Mesodermal cell (in vitro differentiated cells): ENCODE results near the gene SLC6A18.

Experiments
- H3K27ac ChIP-seq: 2 replicates; pipeline ENCODE4 v1.7.0; 2013; ENCODE audit warnings: mild to moderate bottlenecking, low read depth, low read length, moderate library complexity; ENCODE audit not compliant: severe bottlenecking
- H3K36me3 ChIP-seq: 2 replicates; pipeline ENCODE4 v1.7.1; 2013; ENCODE audit warnings: mild to moderate bottlenecking, low read length, moderate library complexity; ENCODE audit not compliant: control insufficient read depth, insufficient read depth
- H3K4me1 ChIP-seq: one replicate; pipeline ENCODE4 v1.7.1; 2013; ENCODE audit warnings: mild to moderate bottlenecking, low read length; ENCODE audit not compliant: insufficient read depth, control insufficient read depth, poor library complexity, severe bottlenecking
- H3K4me3 ChIP-seq: 2 replicates; pipeline ENCODE4 v1.7.0; 2013; ENCODE audit warnings: low read length, control low read depth, mild to moderate bottlenecking; ENCODE audit not compliant: insufficient read depth, poor library complexity, severe bottlenecking; ENCODE audit errors: extremely low read depth
- H3K9me3 ChIP-seq: 2 replicates; pipeline ENCODE4 v1.7.1; 2013; ENCODE audit warnings: mild to moderate bottlenecking, low read length, moderate library complexity; ENCODE audit not compliant: control insufficient read depth
- WGBS, 2 experiments: methylation state at CpG; one replicate each; pipeline ENCODE4 v1.1.5; 2013; ENCODE audit warnings: missing lambda C conversion rate in 2 of 2; ENCODE audit not compliant: insufficient coverage in 2 of 2; 5-methylcytosine and 5-hydroxymethylcytosine counted together

The SLC6A18 gene

DNA sequence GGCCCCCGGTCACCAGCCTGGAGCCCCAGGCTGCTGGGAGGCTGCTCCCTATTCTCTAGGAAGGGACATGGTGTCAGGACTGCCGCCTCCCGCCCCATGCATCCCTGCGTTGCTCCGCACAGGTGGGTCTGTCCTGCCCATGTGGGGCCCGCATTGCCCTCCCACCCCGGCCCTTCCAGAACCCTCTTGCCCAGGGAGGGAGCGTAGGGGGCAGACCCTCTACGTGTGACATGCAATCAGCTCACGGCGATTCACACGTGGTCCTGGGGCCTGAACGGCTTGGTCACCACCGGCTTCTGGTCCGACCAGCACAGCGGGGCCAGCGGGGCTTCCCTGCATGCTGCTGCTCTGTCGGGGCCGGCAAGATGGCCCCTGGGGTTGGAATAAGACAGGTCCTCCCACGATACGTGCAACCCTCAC lies 14.3 kb upstream of the SLC6A18 start:
- no peak overlapping the region for H3K27ac ChIP-seq
- no peak overlapping the region for H3K4me3 ChIP-seq
- H3K4me1 ChIP-seq, result peaks cover 4% of the 10 kb centered on the region
- no peaks in the 10 kb centered on the region for H3K9me3 ChIP-seq
- WGBS, 2 experiments, result 83 to 89% methylated on average over 20 of the region's 21 CpGs
- no peaks in the 10 kb centered on the region for H3K36me3 ChIP-seq

DNA sequence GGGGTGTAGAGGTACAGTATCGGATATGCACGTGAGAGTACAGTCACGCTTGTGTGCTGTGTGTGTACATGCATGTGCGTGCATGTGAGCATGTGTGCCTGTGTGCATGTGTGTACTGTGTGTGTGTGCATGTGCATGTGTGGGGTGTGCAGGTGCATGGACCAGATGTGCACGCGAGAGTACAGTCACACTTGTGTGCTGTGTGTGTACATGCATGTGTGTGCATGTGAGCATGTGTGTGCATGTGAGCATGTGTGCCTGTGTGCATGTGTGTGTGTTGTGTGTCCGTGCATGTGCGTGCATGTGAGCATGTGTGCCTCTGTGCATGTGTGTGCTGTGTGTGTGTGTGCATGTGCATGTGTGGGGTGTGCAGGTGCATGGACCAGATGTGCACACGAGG lies 13.5 kb upstream of the SLC6A18 start:
- Histone ChIP-seq H3K36me3 (no peaks in the 10 kb centered on the region), H3K4me3 (no peak overlapping the region), H3K9me3 (no peaks in the 10 kb centered on the region), H3K27ac (no peak overlapping the region), H3K4me1 (peaks cover 4% of the 10 kb centered on the region)
- WGBS, 2 experiments, result 88 to 92% methylated on average over 7 to 9 of the region's 9 CpGs

DNA sequence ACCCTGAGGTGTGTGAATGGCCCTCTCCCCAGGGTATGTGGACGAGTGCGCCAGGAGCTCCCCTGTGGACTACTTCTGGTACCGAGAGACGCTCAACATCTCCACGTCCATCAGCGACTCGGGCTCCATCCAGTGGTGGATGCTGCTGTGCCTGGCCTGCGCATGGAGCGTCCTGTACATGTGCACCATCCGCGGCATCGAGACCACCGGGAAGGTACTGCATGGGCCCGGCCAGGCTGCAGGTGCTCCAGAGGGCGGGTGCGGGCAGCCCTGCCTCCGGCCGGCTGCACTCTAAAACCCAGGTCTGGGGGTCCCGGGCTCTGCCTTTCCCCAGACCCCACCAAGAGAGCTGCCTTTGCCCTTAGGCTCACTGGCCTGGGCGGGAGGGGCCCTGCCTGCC lies 12.9 kb upstream of the SLC6A18 start:
- 91 to 96% methylated on average over 16 to 20 of the region's 20 CpGs for WGBS, 2 experiments
- Histone ChIP-seq H3K36me3 (no peaks in the 10 kb centered on the region), H3K27ac (no peak overlapping the region), H3K4me3 (no peak overlapping the region), H3K9me3 (no peaks in the 10 kb centered on the region), H3K4me1 (peaks cover 3% of the 10 kb centered on the region)

DNA sequence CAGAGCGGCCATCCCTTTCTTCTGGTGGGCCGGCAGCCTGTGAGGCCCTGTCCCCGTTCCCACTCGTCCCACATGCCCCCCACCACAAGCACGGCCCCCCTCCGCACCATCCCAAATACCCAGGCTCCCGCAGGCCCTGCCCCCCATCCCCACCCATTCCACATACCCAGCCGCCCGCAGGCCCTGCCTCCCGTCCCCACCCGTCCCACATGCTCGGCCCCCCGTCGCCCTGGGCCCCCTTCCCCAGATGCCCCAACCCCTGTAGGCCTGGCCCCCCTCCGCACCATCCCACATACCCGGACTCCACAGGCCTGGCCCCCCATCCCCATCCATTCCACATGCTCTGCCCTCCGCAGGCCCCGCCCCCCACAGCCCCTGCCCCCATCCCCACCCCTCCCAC lies 12.3 kb upstream of the SLC6A18 start:
- no peak overlapping the region for H3K4me3 ChIP-seq
- no peaks in the 10 kb centered on the region for H3K36me3 ChIP-seq
- H3K4me1 ChIP-seq, result no peaks in the 10 kb centered on the region
- H3K27ac ChIP-seq, result no peak overlapping the region
- no peaks in the 10 kb centered on the region for H3K9me3 ChIP-seq
- WGBS, 2 experiments, result 97 to 100% methylated on average over 1 to 4 of the region's 18 CpGs

DNA sequence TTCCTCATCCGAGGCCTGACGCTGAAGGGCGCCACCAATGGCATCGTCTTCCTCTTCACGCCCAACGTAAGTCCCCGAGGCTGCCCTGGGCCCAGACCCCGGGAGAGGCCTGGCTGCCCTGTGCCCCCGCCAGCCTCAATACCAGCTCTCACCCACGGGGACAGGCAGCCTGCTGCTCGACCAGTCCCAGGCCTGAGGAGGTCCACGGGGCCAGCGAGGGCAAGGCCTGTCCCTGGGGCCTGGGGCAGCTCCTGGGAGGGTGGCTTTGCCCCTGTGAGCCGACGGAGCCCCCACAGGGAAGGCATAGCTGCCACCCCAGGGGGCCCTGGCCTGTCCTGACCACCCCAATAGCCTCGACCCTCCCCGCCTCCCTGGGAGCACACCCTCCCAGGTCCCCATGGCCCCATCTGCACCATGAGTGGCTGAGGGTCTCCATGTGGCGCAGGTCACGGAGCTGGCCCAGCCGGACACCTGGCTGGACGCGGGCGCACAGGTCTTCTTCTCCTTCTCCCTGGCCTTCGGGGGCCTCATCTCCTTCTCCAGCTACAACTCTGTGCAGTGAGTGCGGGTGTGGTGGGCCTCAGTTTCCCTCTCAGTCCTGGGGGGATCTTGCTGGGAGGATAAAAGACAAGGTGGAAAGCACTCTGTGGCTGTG lies 11.5 kb upstream of the SLC6A18 start:
- Histone ChIP-seq H3K4me1 (no peaks in the 10 kb centered on the region), H3K27ac (no peak overlapping the region), H3K9me3 (no peaks in the 10 kb centered on the region), H3K4me3 (no peak overlapping the region), H3K36me3 (no peaks in the 10 kb centered on the region)
- 88 to 89% methylated on average over 22 to 23 of the region's 25 CpGs for WGBS, 2 experiments

DNA sequence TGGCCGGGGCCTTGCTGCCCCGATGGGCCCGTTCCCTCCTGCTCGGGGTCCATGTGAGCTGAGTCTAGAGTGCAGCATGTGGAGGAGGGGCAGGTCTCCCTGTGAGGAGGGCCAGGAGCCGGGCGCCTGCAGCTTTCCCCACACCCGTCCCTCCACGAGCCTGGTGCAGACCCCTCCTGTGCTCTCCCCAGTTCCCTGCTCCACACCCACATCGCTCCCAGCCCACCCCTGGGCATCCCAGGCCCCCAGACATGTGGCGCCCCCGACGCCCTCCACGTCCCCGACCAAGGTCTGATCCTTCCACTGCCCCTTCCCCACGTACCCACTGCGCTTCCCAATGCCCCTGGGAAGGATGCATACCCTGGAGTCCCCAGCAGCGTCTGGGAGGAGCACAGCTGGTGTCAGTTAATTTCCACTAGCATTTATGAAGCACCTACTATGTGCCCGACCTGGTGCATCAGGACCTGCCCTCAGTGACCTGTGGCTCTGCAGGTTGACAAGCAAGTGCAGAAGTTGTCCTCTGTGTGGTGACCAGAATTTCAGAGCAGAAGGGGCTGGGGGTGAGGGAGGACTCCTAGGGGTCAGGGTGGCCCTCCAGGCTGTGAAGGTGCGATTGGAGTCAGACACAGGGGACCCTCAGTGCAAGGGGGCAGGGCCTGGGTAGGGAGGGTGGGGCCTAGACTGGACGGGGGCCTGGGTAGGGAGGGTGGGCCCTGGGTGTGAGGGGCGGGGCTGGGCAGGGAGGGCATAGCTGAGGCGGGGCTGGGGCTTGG lies 10.8 kb upstream of the SLC6A18 start:
- Histone ChIP-seq H3K9me3 (no peaks in the 10 kb centered on the region), H3K4me3 (no peak overlapping the region), H3K4me1 (no peaks in the 10 kb centered on the region), H3K36me3 (no peaks in the 10 kb centered on the region), H3K27ac (no peak overlapping the region)
- WGBS, 2 experiments, result 79 to 83% methylated on average over 9 to 22 of the region's 22 CpGs

DNA sequence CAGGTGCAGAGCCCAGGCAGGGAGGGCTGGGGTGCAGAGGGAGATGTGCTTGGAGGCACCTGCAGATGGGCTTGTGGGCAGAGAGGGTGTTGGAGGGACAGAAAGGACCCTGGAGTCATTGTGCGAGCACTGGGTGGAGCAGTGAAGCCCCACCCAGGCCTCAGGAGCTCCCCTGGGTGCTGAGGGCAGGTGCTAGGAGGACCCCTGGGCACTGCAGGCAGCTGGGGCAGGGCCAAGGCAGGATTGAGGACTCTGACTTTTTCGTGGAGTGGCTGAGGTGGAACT lies 10.3 kb upstream of the SLC6A18 start:
- H3K27ac ChIP-seq, result no peak overlapping the region
- H3K36me3 ChIP-seq, result no peaks in the 10 kb centered on the region
- no peaks in the 10 kb centered on the region for H3K4me1 ChIP-seq
- no peaks in the 10 kb centered on the region for H3K9me3 ChIP-seq
- no peak overlapping the region for H3K4me3 ChIP-seq
- WGBS, 2 experiments, result 92% methylated on average over 1 of the region's 2 CpGs; no CpG with 5 or more reads in 1 of the 2 experiments

DNA sequence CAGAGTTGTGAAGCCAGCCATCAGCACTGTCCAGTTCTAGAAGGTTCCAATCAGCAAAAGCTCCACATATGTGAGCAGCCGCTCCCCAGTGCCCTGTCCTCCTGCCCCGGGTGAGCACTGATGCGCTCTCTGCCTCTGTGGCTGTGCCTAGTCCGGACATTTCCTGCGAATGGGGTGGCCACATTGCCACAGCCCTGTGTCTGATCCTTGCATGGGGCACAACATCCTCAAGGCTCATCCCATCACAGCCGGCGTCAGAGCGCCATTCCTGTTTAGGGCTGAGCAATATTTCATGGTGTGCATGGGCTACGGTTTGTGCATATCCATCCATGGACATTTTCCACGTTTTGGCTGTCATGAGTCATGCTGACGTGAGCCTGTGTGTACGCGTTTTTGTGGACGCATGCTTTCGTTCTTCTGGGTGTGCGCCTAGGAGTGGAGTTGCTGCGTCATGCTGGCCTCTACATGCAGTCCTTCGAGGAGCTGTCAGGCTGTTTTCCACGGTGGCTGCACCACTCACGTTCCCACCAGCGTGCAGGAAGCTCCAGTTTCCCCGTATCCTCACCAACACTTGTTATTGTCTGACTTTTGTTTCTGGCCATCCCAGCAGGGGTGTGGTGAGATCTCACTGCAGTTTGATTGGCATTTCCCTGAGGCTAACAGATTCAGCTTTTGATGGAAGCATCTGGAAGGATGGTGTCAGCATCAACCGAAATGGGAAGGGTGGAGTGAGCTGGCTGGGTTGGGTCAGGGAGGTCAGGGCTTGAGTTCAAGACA lies 9.7 kb upstream of the SLC6A18 start:
- H3K27ac ChIP-seq, result no peak overlapping the region
- no peaks in the 10 kb centered on the region for H3K4me1 ChIP-seq
- H3K4me3 ChIP-seq, result no peak overlapping the region
- H3K36me3 ChIP-seq, result no peaks in the 10 kb centered on the region
- no peaks in the 10 kb centered on the region for H3K9me3 ChIP-seq
- WGBS, 2 experiments, result 91 to 93% methylated on average over 23 of the region's 23 CpGs

DNA sequence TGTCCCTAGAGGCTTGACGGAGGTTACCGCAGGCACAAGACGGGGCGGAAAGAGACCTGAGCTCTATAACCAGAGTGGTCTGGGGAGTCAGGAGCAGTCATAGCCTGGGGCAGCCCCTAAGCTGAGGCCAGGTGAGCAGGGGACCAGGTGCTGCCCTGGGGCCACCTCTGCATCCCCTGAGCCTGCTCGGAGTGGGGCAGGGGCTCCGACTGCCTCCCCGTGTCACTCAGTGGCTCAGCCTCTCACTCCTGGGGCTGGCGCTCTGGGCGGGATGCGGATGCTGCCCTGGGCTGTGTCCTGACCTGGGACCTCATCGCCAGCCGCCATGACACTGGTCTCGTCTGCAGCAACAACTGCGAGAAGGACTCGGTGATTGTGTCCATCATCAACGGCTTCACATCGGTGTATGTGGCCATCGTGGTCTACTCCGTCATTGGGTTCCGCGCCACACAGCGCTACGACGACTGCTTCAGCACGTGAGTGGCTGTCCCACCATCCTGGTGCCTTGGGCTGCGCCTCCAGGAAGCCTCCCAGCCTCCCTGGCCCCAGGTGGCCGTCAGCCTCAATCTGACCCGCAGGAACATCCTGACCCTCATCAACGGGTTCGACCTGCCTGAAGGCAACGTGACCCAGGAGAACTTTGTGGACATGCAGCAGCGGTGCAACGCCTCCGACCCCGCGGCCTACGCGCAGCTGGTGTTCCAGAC lies 8.8 kb upstream of the SLC6A18 start:
- Histone ChIP-seq H3K4me1 (no peaks in the 10 kb centered on the region), H3K9me3 (no peaks in the 10 kb centered on the region), H3K36me3 (no peaks in the 10 kb centered on the region), H3K4me3 (no peak overlapping the region), H3K27ac (no peak overlapping the region)
- WGBS, 2 experiments, result 90 to 94% methylated on average over 38 of the region's 38 CpGs

DNA sequence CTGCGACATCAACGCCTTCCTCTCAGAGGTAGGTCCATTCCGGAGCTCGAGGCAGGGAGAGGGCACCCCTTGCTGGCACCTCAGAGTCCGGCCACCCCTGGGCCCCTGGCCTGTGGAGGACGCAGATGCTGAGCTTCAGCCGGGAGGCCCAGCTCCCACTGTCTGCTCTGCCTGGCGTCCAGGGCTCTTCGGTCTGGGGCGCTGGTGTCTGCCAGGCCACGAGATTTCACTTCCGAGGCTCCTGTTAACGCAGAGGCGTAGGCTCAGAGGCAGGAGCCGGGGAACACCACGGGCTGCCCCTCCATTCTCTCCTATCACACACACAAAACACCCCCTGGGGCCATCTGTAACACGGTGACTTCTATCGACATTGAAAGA lies 8.3 kb upstream of the SLC6A18 start:
- 84 to 92% methylated on average over 8 to 16 of the region's 18 CpGs for WGBS, 2 experiments
- Histone ChIP-seq H3K4me1 (no peaks in the 10 kb centered on the region), H3K36me3 (no peaks in the 10 kb centered on the region), H3K9me3 (no peaks in the 10 kb centered on the region), H3K27ac (no peak overlapping the region), H3K4me3 (no peak overlapping the region)
